GM19467 (cell line): ENCODE results near the gene RHOC.

Experiments used
- ATAC-seq: cut with Tn5 transposase; IDR thresholded peaks from one replicate; pipeline ENCODE4 v1.9.1; 2021; ENCODE audit warnings: mild to moderate bottlenecking, moderate library complexity; ENCODE audit not compliant: unreplicated experiment

RHOC gene

GRCh38 chr1:112686835-112687234 lies 20.1 kb downstream of the RHOC start:
- no peak for ATAC-seq

- no peak for ATAC-seq
Measured at GRCh38 chr1:112686417-112686816, 20.5 kb downstream of the RHOC start.

- ATAC-seq = no peak
Measured at GRCh38 chr1:112685913-112686312, 21.0 kb downstream of the RHOC start.

GRCh38 chr1:112678605-112679004 lies 28.3 kb downstream of the RHOC start:
- no peak for ATAC-seq

GRCh38 chr1:112677501-112677900 lies 29.4 kb downstream of the RHOC start:
- no peak for ATAC-seq

- ATAC-seq = no peak
Measured at GRCh38 chr1:112676543-112676942, 30.4 kb downstream of the RHOC start.

GRCh38 chr1:112675728-112676381 lies 31.1 kb downstream of the RHOC start:
- ATAC-seq = no peak

- ATAC-seq = peak; percentile 31
Measured at GRCh38 chr1:112674986-112675727, 31.8 kb downstream of the RHOC start.

GRCh38 chr1:112674440-112674985 lies 32.4 kb downstream of the RHOC start, which contains the start of gene MOV10:
Gene MOV10 (plus strand): TSS chr1:112674659. CDS start chr1:112674913, 254 bp downstream.
- peak; percentile 59 for ATAC-seq

- ATAC-seq = no peak
Measured at GRCh38 chr1:112673592-112674439, 33.1 kb downstream of the RHOC start.

GRCh38 chr1:112672842-112673241 lies 34.1 kb downstream of the RHOC start:
- ATAC-seq = no peak

GRCh38 chr1:112672009-112672408 lies 34.9 kb downstream of the RHOC start:
- ATAC-seq = no peak

GRCh38 chr1:112666946-112667345 lies 40.0 kb downstream of the RHOC start:
- ATAC-seq = no peak

GRCh38 chr1:112665857-112666256 lies 41.1 kb downstream of the RHOC start:
- no peak for ATAC-seq

- ATAC-seq = no peak
Measured at GRCh38 chr1:112651205-112651604, 55.7 kb downstream of the RHOC start.
